ENCODE measurements around the gene CXCL6. TPM values are rescaled to one million over a fixed set of nuclear protein-coding genes. Genes with fewer than 3 reads are reported as not detected.
A peak's percentile ranks its signal among the peaks of the same experiment; 100 is the strongest.

Gene CXCL6
- 1 to 10 TPM in 1 of 2 donors, under 1 TPM in 1; 0.42 to 1.4 TPM for polyA plus RNA-seq

DNA sequence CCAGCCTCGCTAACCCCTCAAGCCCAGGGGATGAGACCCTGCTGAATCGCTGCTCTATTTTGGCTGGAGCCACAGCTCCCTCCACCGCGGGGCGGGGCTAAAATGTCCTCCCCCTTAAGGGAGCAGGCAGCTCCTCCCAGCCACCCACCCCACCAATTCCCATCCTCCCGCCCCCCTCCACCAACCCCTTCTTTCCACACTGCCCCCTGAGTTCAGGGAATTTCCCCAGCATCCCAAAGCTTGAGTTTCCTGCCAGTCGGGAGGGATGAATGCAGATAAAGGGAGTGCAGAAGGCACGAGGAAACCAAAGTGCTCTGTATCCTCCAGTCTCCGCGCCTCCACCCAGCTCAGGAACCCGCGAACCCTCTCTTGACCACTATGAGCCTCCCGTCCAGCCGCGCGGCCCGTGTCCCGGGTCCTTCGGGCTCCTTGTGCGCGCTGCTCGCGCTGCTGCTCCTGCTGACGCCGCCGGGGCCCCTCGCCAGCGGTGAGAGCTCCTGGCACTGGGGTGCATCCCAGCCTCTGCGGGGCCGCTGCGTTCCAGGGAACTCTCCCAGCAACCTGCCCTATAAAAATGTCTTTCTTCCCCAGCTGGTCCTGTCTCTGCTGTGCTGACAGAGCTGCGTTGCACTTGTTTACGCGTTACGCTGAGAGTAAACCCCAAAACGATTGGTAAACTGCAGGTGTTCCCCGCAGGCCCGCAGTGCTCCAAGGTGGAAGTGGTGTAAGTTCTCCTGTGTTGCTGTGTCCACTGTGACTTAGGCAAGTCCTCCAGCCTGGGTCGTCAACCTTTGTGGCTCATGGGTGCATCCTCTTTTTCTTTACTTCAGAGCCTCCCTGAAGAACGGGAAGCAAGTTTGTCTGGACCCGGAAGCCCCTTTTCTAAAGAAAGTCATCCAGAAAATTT, at the start of gene CXCL6:
CXCL6 (plus strand) TSS at position 306 of the 907 bp plus-strand sequence; CDS start at position 379, 73 bp downstream.
- Histone ChIP-seq H3K27me3 (ENCODE audit: control insufficient read depth in 1 of 2, insufficient read depth in 2 of 2, low read length in 2 of 2) (no peaks in the 10 kb centered on the region), H3K27ac (ENCODE audit: low read depth in 2 of 2, low read length in 1 of 2) (no peak within 1 kb of the TSS), H3K9me3 (ENCODE audit: control insufficient read depth in 2 of 2, insufficient read depth in 1 of 2, low read depth in 1 of 2, low read length in 1 of 2) (no peaks in the 10 kb centered on the region), H3K36me3 (ENCODE audit: control insufficient read depth in 2 of 2, insufficient read depth in 2 of 2, low read length in 1 of 2) (no peaks in the 10 kb centered on the region), H3K4me1 (ENCODE audit: control insufficient read depth in 2 of 2, insufficient read depth in 2 of 2, low read length in 1 of 2) (peaks cover 0 to 5% of the 10 kb centered on the region in 2 donors), H3K4me3 (ENCODE audit: low read depth in 1 of 2, low read length in 2 of 2) (peak within 1 kb of the TSS; percentile 32 to 50)
- WGBS, 2 donors: 6 to 9% methylated on average over 41 of the region's 41 CpGs

- Histone ChIP-seq H3K27me3 (ENCODE audit: control insufficient read depth in 1 of 2, insufficient read depth in 2 of 2, low read length in 2 of 2) (no peaks in the 10 kb centered on the region), H3K9me3 (ENCODE audit: control insufficient read depth in 2 of 2, insufficient read depth in 1 of 2, low read depth in 1 of 2, low read length in 1 of 2) (no peaks in the 10 kb centered on the region), H3K27ac (ENCODE audit: low read depth in 2 of 2, low read length in 1 of 2) (no peak overlapping the region), H3K36me3 (ENCODE audit: control insufficient read depth in 2 of 2, insufficient read depth in 2 of 2, low read length in 1 of 2) (no peaks in the 10 kb centered on the region), H3K4me3 (ENCODE audit: low read depth in 1 of 2, low read length in 2 of 2) (no peak overlapping the region), H3K4me1 (ENCODE audit: control insufficient read depth in 2 of 2, insufficient read depth in 2 of 2, low read length in 1 of 2) (no peaks in the 10 kb centered on the region)
- WGBS, 2 donors: 45 to 57% methylated on average over 2 of the region's 2 CpGs
Measured at GRCh38 chr4:73788411-73788810, 48.1 kb upstream of the CXCL6 start.

DNA sequence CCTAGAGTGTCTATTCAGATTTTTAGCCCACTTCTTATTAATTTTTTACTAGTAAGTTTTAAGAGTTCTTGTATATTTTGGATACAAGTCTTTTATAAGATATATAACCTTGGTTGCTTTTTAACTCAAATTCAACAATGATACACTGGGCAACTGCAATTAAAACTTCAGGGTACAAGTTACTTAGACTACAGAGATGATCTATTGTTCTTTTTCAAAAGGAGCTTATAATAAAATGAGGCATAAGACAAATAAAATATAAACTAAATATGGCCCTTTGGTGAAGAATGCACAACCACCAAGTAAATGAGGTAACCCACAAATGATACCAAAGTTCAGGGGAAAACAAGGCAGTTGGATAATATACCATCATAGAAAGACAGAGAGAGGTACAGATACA, 37.6 kb upstream of the CXCL6 start:
- Histone ChIP-seq H3K4me3 (ENCODE audit: low read depth in 1 of 2, low read length in 2 of 2) (no peak overlapping the region), H3K27ac (ENCODE audit: low read depth in 2 of 2, low read length in 1 of 2) (no peak overlapping the region), H3K9me3 (ENCODE audit: control insufficient read depth in 2 of 2, insufficient read depth in 1 of 2, low read depth in 1 of 2, low read length in 1 of 2) (peaks cover 0 to 4% of the 10 kb centered on the region in 2 donors), H3K27me3 (ENCODE audit: control insufficient read depth in 1 of 2, insufficient read depth in 2 of 2, low read length in 2 of 2) (no peaks in the 10 kb centered on the region), H3K4me1 (ENCODE audit: control insufficient read depth in 2 of 2, insufficient read depth in 2 of 2, low read length in 1 of 2) (no peaks in the 10 kb centered on the region), H3K36me3 (ENCODE audit: control insufficient read depth in 2 of 2, insufficient read depth in 2 of 2, low read length in 1 of 2) (no peaks in the 10 kb centered on the region)

GRCh38 chr4:73800206-73800605, 36.3 kb upstream of the CXCL6 start:
- Histone ChIP-seq H3K4me1 (ENCODE audit: control insufficient read depth in 2 of 2, insufficient read depth in 2 of 2, low read length in 1 of 2) (no peaks in the 10 kb centered on the region), H3K4me3 (ENCODE audit: low read depth in 1 of 2, low read length in 2 of 2) (no peak overlapping the region), H3K36me3 (ENCODE audit: control insufficient read depth in 2 of 2, insufficient read depth in 2 of 2, low read length in 1 of 2) (no peaks in the 10 kb centered on the region), H3K9me3 (ENCODE audit: control insufficient read depth in 2 of 2, insufficient read depth in 1 of 2, low read depth in 1 of 2, low read length in 1 of 2) (peaks cover 0 to 4% of the 10 kb centered on the region in 2 donors), H3K27me3 (ENCODE audit: control insufficient read depth in 1 of 2, insufficient read depth in 2 of 2, low read length in 2 of 2) (no peaks in the 10 kb centered on the region), H3K27ac (ENCODE audit: low read depth in 2 of 2, low read length in 1 of 2) (no peak overlapping the region)
- WGBS, 2 donors: 95 to 96% methylated on average over 2 of the region's 2 CpGs

GRCh38 chr4:73801692-73802091, 34.8 kb upstream of the CXCL6 start:
- WGBS, 2 donors: 83 to 97% methylated on average over 2 of the region's 2 CpGs
- no peak overlapping the region for H3K4me3 ChIP-seq (ENCODE audit: low read depth in 1 of 2, low read length in 2 of 2)
- H3K4me1 ChIP-seq (ENCODE audit: control insufficient read depth in 2 of 2, insufficient read depth in 2 of 2, low read length in 1 of 2): no peaks in the 10 kb centered on the region
- H3K27ac ChIP-seq (ENCODE audit: low read depth in 2 of 2, low read length in 1 of 2): no peak overlapping the region
- H3K9me3 ChIP-seq (ENCODE audit: control insufficient read depth in 2 of 2, insufficient read depth in 1 of 2, low read depth in 1 of 2, low read length in 1 of 2): peaks cover 0 to 4% of the 10 kb centered on the region in 2 donors
- H3K36me3 ChIP-seq (ENCODE audit: control insufficient read depth in 2 of 2, insufficient read depth in 2 of 2, low read length in 1 of 2): no peaks in the 10 kb centered on the region
- no peaks in the 10 kb centered on the region for H3K27me3 ChIP-seq (ENCODE audit: control insufficient read depth in 1 of 2, insufficient read depth in 2 of 2, low read length in 2 of 2)

- Histone ChIP-seq H3K27ac (ENCODE audit: low read depth in 2 of 2, low read length in 1 of 2) (no peak overlapping the region), H3K4me1 (ENCODE audit: control insufficient read depth in 2 of 2, insufficient read depth in 2 of 2, low read length in 1 of 2) (no peaks in the 10 kb centered on the region), H3K9me3 (ENCODE audit: control insufficient read depth in 2 of 2, insufficient read depth in 1 of 2, low read depth in 1 of 2, low read length in 1 of 2) (peaks cover 0 to 4% of the 10 kb centered on the region in 2 donors), H3K36me3 (ENCODE audit: control insufficient read depth in 2 of 2, insufficient read depth in 2 of 2, low read length in 1 of 2) (no peaks in the 10 kb centered on the region), H3K27me3 (ENCODE audit: control insufficient read depth in 1 of 2, insufficient read depth in 2 of 2, low read length in 2 of 2) (no peaks in the 10 kb centered on the region), H3K4me3 (ENCODE audit: low read depth in 1 of 2, low read length in 2 of 2) (no peak overlapping the region)
- WGBS, 2 donors: 72 to 80% methylated on average over 3 of the region's 3 CpGs
Measured at GRCh38 chr4:73803213-73803612, 33.3 kb upstream of the CXCL6 start.

DNA sequence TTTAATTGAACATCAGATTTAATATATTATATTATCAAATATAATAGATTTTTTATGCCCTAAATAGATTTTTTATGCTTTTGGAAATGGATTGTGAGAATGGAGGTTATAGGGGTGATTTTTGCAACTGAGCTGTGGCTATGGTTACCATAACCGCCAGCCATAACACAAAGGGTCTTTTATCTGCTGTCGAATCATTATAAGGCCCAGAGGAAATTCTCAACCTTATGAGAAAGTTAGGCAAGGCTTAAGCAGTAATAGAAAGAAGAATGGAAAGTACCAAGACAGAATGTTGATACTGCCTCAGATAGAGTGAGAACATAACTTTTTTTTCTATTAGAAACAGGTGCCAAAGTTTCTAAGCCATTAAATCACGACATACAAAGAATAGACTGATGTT, 26.3 kb upstream of the CXCL6 start:
- H3K4me1 ChIP-seq (ENCODE audit: control insufficient read depth in 2 of 2, insufficient read depth in 2 of 2, low read length in 1 of 2): no peaks in the 10 kb centered on the region
- H3K27ac ChIP-seq (ENCODE audit: low read depth in 2 of 2, low read length in 1 of 2): no peak overlapping the region
- no peaks in the 10 kb centered on the region for H3K36me3 ChIP-seq (ENCODE audit: control insufficient read depth in 2 of 2, insufficient read depth in 2 of 2, low read length in 1 of 2)
- no peak overlapping the region for H3K4me3 ChIP-seq (ENCODE audit: low read depth in 1 of 2, low read length in 2 of 2)
- no peaks in the 10 kb centered on the region for H3K9me3 ChIP-seq (ENCODE audit: control insufficient read depth in 2 of 2, insufficient read depth in 1 of 2, low read depth in 1 of 2, low read length in 1 of 2)
- WGBS, 2 donors: 61 to 71% methylated on average over 3 of the region's 3 CpGs
- H3K27me3 ChIP-seq (ENCODE audit: control insufficient read depth in 1 of 2, insufficient read depth in 2 of 2, low read length in 2 of 2): no peaks in the 10 kb centered on the region

- Histone ChIP-seq H3K27ac (ENCODE audit: low read depth in 2 of 2, low read length in 1 of 2) (no peak overlapping the region), H3K4me1 (ENCODE audit: control insufficient read depth in 2 of 2, insufficient read depth in 2 of 2, low read length in 1 of 2) (no peaks in the 10 kb centered on the region), H3K9me3 (ENCODE audit: control insufficient read depth in 2 of 2, insufficient read depth in 1 of 2, low read depth in 1 of 2, low read length in 1 of 2) (no peaks in the 10 kb centered on the region), H3K36me3 (ENCODE audit: control insufficient read depth in 2 of 2, insufficient read depth in 2 of 2, low read length in 1 of 2) (no peaks in the 10 kb centered on the region), H3K27me3 (ENCODE audit: control insufficient read depth in 1 of 2, insufficient read depth in 2 of 2, low read length in 2 of 2) (no peaks in the 10 kb centered on the region), H3K4me3 (ENCODE audit: low read depth in 1 of 2, low read length in 2 of 2) (no peak overlapping the region)
- 62 to 75% methylated on average over 1 of the region's 1 CpG for WGBS, 2 donors
Measured at GRCh38 chr4:73811841-73812240, 24.6 kb upstream of the CXCL6 start.

- Histone ChIP-seq H3K36me3 (ENCODE audit: control insufficient read depth in 2 of 2, insufficient read depth in 2 of 2, low read length in 1 of 2) (no peaks in the 10 kb centered on the region), H3K27ac (ENCODE audit: low read depth in 2 of 2, low read length in 1 of 2) (no peak overlapping the region), H3K27me3 (ENCODE audit: control insufficient read depth in 1 of 2, insufficient read depth in 2 of 2, low read length in 2 of 2) (no peaks in the 10 kb centered on the region), H3K9me3 (ENCODE audit: control insufficient read depth in 2 of 2, insufficient read depth in 1 of 2, low read depth in 1 of 2, low read length in 1 of 2) (no peaks in the 10 kb centered on the region), H3K4me3 (ENCODE audit: low read depth in 1 of 2, low read length in 2 of 2) (no peak overlapping the region), H3K4me1 (ENCODE audit: control insufficient read depth in 2 of 2, insufficient read depth in 2 of 2, low read length in 1 of 2) (no peaks in the 10 kb centered on the region)
- WGBS, 2 donors: 88 to 95% methylated on average over 1 of the region's 1 CpG
Measured at GRCh38 chr4:73814679-73815078, 21.8 kb upstream of the CXCL6 start.

DNA sequence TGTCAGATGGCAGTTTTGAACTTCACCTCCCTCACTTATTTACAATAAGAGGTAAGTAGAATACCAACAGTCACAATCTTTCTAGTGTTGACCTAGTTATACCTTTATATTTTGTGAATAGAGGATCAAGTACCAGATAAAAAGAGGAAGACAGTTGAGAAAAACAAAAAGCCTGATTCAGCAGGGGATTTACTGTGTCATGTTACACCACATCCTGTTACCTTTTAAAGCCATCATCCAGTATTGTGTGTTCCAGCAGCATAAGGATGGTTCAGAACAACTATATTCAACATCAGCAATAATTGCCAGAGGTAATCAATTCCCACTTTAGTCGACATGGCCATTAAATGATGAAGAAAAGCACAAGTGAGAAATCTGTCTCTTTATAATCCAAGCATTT, 21.3 kb upstream of the CXCL6 start:
- H3K4me3 ChIP-seq (ENCODE audit: low read depth in 1 of 2, low read length in 2 of 2): no peak overlapping the region
- H3K36me3 ChIP-seq (ENCODE audit: control insufficient read depth in 2 of 2, insufficient read depth in 2 of 2, low read length in 1 of 2): no peaks in the 10 kb centered on the region
- 48 to 67% methylated on average over 1 of the region's 1 CpG for WGBS, 2 donors
- H3K27me3 ChIP-seq (ENCODE audit: control insufficient read depth in 1 of 2, insufficient read depth in 2 of 2, low read length in 2 of 2): no peaks in the 10 kb centered on the region
- H3K27ac ChIP-seq (ENCODE audit: low read depth in 2 of 2, low read length in 1 of 2): no peak overlapping the region
- no peaks in the 10 kb centered on the region for H3K9me3 ChIP-seq (ENCODE audit: control insufficient read depth in 2 of 2, insufficient read depth in 1 of 2, low read depth in 1 of 2, low read length in 1 of 2)
- no peaks in the 10 kb centered on the region for H3K4me1 ChIP-seq (ENCODE audit: control insufficient read depth in 2 of 2, insufficient read depth in 2 of 2, low read length in 1 of 2)
